Aorta (tissue), 5 donors: ENCODE data around the gene TAOK3. TPM values are rescaled to one million over a fixed set of nuclear protein-coding genes. Genes with fewer than 3 reads are reported as not detected.

ENCODE experiments used
- ATAC-seq: fragments of 200-7000 bp; cut with Tn5 transposase; one replicate; pipeline ENCODE4 v1.9.1; 2022; ENCODE audit warnings: moderate library complexity; ENCODE audit not compliant: low FRiP score
- DNase-seq, 2 donors: peaks; one replicate each; pipeline ENCODE4 v3.0.0-alpha.2; 2020
- H3K27ac ChIP-seq, 2 donors: one replicate each; pipeline ENCODE4 v1.5.1; 2013; ENCODE audit warnings: low read length in 2 of 2, mild to moderate bottlenecking in 2 of 2, moderate library complexity in 2 of 2, control low read depth in 1 of 2, inconsistent platforms in 1 of 2, low read depth in 1 of 2
- H3K27me3 ChIP-seq, 2 donors: one replicate each; pipeline ENCODE4 v1.6.1; 2013; ENCODE audit warnings: control low read depth in 1 of 2, low read length in 1 of 2, mild to moderate bottlenecking in 1 of 2, moderate library complexity in 1 of 2; ENCODE audit not compliant: insufficient read depth in 2 of 2, control insufficient read depth in 1 of 2
- H3K36me3 ChIP-seq, 2 donors: one replicate each; pipeline ENCODE4 v1.6.1; 2013; ENCODE audit warnings: control low read depth in 1 of 2, low read length in 1 of 2, mild to moderate bottlenecking in 1 of 2; ENCODE audit not compliant: insufficient read depth in 2 of 2, control insufficient read depth in 1 of 2
- H3K4me1 ChIP-seq, 2 donors: one replicate each; pipeline ENCODE4 v1.6.1; 2013; ENCODE audit warnings: low read length in 2 of 2, control low read depth in 1 of 2, mild to moderate bottlenecking in 1 of 2, moderate library complexity in 1 of 2; ENCODE audit not compliant: insufficient read depth in 2 of 2, control insufficient read depth in 1 of 2
- H3K4me3 ChIP-seq, 2 donors: one replicate each; pipeline ENCODE4 v1.5.1; 2013; ENCODE audit warnings: low read length in 2 of 2, control low read depth in 1 of 2, mild to moderate bottlenecking in 1 of 2
- H3K9me3 ChIP-seq: one replicate; pipeline ENCODE4 v1.6.1; 2013; ENCODE audit warnings: mild to moderate bottlenecking, low read length; ENCODE audit not compliant: control insufficient read depth
- whole genome bisulfite sequencing, 2 donors: extraction: QIAGEN DNeasy Blood & Tissue Kit; methylation state at CpG; one replicate each; pipeline ENCODE4 v1.1.7; 2013; 5-methylcytosine and 5-hydroxymethylcytosine counted together
- intact Hi-C, 2 donors: fragments of 100-400 bp; cut with DNase I; formaldehyde crosslinking; loops; one replicate each; pipeline versions ENCODE4 v1.14.2 to v1.15.0; 2022
- polyA plus RNA-seq, 2 donors: library from polyadenylated mRNA; stranded (reverse); fragments of 200-250 nt; gene quantifications; one replicate each; pipeline ENCODE4 v1.2.3, GENCODE V29; 2013
- total RNA-seq, 2 donors: library from RNA; stranded (reverse); fragmentation: NEBNext Ultra II Directional; extraction: Animal tissue kit (Norgen Biotek cat#: 25700); gene quantifications; one replicate each; pipeline ENCODE4 v1.2.1, GENCODE V29; 2021
- donor health status: healthy with polysubstance abuse.
- donor health status: Bipolar disorder and iron deficiency.
- donor health status: DM: no; HTN: no; CAD: no.
- donor health status: DM: no; HTN: no; CAD: no.
- donor health status: DM: yes; HTN: yes; CAD: no.

Gene TAOK3
- total and polyA plus RNA-seq, 4 donors, result 14.9 to 45.4 (median 31.0) TPM

GRCh38 chr12:118326991-118327390 lies 45.7 kb downstream of the TAOK3 start:
- Histone ChIP-seq H3K36me3 (no peaks in the 10 kb centered on the region), H3K4me1 (no peaks in the 10 kb centered on the region), H3K4me3 (no peak overlapping the region), H3K27me3 (no peaks in the 10 kb centered on the region), H3K27ac (no peak overlapping the region), H3K9me3 (no peaks in the 10 kb centered on the region)
- no peak for DNase-seq
- ATAC-seq, result no peak
- intact Hi-C loops, result no loop called here

- ATAC-seq (no peak), DNase-seq (no peak)
- intact Hi-C loops, result no loop called here
- Histone ChIP-seq H3K27me3 (no peaks in the 10 kb centered on the region), H3K4me1 (no peaks in the 10 kb centered on the region), H3K4me3 (no peak overlapping the region), H3K27ac (no peak overlapping the region), H3K36me3 (no peaks in the 10 kb centered on the region), H3K9me3 (no peaks in the 10 kb centered on the region)
- 76 to 93% methylated on average over 2 of the region's 2 CpGs for WGBS, 2 donors
Observed at GRCh38 chr12:118325081-118325480, 47.6 kb downstream of the TAOK3 start.

DNA sequence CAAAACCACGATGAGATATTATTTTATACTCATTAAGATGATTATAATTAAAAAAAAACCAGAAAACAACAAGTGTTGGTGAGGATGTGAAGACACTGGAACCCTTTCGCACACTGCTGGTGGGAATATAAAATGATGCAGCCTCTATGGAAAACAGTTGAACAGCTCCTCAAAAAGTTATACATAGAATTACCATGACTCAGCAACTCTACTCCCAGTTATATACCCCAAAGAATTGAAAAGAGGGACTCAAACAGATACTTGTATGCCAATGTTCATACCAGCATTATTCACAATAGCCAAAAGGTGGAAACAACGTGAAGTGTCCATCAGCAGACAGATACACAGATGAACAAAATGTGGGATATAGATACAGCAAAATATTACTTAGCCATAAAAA lies 53.1 kb downstream of the TAOK3 start:
- peaks cover 0 to 3% of the 10 kb centered on the region in 2 donors for H3K36me3 ChIP-seq
- H3K4me1 ChIP-seq, result no peaks in the 10 kb centered on the region
- H3K27me3 ChIP-seq, result no peaks in the 10 kb centered on the region
- no peak for ATAC-seq
- H3K4me3 ChIP-seq, result no peak overlapping the region
- H3K27ac ChIP-seq, result no peak overlapping the region
- intact Hi-C loops, result no loop called here
- H3K9me3 ChIP-seq, result no peaks in the 10 kb centered on the region
- no peak for DNase-seq
- 92 to 93% methylated on average over 3 of the region's 3 CpGs for WGBS, 2 donors

GRCh38 chr12:118318744-118319143 lies 54.0 kb downstream of the TAOK3 start:
- Histone ChIP-seq H3K4me1 (no peaks in the 10 kb centered on the region), H3K36me3 (peaks cover 0 to 3% of the 10 kb centered on the region in 2 donors), H3K27me3 (no peaks in the 10 kb centered on the region), H3K9me3 (no peaks in the 10 kb centered on the region), H3K4me3 (no peak overlapping the region), H3K27ac (no peak overlapping the region)
- 98 to 100% methylated on average over 1 of the region's 1 CpG for WGBS, 2 donors
- intact Hi-C loops, result no loop called here
- no peak for ATAC-seq
- no peak for DNase-seq

DNA sequence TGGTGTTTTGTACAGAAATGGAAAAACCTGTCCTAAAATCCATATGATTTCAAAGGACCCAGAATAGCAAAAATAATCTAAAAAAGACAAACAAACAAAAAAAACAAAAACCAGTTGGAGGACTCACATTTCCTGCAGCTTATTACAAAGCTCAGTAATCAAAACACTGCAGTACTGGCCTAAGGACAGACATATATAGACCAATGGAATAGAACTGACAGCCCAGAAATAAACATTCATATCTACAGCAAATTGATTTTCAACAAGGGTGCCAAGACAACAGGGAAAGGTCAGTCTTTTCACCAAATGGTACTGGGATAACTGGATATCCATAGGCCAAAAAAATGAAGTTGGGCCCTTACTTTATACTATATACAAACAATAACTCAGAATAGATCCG lies 55.0 kb downstream of the TAOK3 start:
- Histone ChIP-seq H3K27me3 (no peaks in the 10 kb centered on the region), H3K9me3 (no peaks in the 10 kb centered on the region), H3K4me3 (no peak overlapping the region), H3K4me1 (no peaks in the 10 kb centered on the region), H3K36me3 (peaks cover 0 to 3% of the 10 kb centered on the region in 2 donors), H3K27ac (no peak overlapping the region)
- intact Hi-C loops, result no loop called here
- 81 to 94% methylated on average over 1 of the region's 1 CpG for WGBS, 2 donors
- ATAC-seq (no peak), DNase-seq (no peak)

DNA sequence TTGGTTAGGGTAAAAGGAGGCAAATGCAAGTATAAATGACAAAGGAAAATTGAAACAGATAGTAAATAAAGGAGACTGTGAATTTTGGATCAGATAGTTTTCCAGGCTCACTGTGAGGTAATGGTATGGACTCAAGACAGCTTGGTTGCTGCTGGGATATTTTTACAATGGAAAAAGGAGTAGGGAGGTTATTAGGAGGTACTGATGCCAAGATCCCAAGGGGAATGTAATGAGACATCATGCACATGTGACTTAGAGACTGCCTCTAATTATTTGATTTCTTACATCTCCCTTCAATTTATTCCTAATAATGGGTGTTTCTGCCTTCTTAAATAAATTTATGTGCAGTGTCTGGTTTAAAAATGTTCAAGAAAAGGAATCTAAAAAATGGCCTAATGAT lies 56.9 kb downstream of the TAOK3 start:
- no peak for DNase-seq
- no peaks in the 10 kb centered on the region for H3K9me3 ChIP-seq
- no peaks in the 10 kb centered on the region for H3K27me3 ChIP-seq
- ATAC-seq, result no peak
- H3K4me1 ChIP-seq, result no peaks in the 10 kb centered on the region
- H3K36me3 ChIP-seq, result peaks cover 0 to 3% of the 10 kb centered on the region in 2 donors
- intact Hi-C loops, result no loop called here
- no peak overlapping the region for H3K27ac ChIP-seq
- no peak overlapping the region for H3K4me3 ChIP-seq

DNA sequence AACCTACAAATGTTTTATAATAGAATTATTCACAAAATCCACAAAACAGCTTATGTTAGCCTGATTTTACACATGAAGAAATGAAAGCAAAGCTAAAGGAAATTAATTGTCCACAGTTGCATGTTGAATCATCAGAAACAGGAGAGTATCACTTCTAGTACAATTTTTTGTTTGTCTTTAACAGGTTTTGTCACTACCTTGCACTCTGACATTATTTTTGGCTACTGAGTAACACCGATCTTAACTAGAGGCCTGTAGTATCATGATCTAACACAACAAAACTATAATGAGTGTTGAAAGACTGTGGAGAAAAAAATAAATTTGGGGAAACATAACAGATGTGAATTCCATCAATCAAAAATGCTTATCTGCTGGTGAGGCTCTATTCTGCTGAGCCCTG lies 60.1 kb downstream of the TAOK3 start:
- WGBS, 2 donors, result 49 to 64% methylated on average over 1 of the region's 1 CpG
- ATAC-seq, result no peak
- H3K27me3 ChIP-seq, result no peaks in the 10 kb centered on the region
- H3K27ac ChIP-seq, result no peak overlapping the region
- no peak for DNase-seq
- H3K36me3 ChIP-seq, result no peaks in the 10 kb centered on the region
- H3K4me3 ChIP-seq, result no peak overlapping the region
- H3K4me1 ChIP-seq, result no peaks in the 10 kb centered on the region
- no peaks in the 10 kb centered on the region for H3K9me3 ChIP-seq
- intact Hi-C loops, result no loop called here

DNA sequence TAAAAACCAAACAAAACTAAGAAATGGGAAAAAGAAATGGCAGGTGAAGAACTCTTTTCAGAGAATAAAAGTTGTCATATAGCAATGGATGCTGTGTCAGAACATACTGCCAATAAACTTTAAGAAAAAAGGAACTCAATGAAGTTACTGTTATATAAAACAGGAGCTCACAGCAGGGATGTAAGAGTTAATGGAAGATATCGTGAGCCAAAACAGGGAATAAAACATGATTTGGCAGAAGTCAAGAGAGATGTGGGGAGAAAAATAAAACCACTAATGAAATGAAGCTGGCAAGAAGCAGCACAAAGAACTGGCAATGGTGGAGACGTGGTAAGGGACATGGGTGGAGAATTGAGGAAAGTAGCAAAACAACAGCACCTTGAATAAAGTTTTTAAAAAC lies 61.0 kb downstream of the TAOK3 start:
- no peaks in the 10 kb centered on the region for H3K4me1 ChIP-seq
- H3K4me3 ChIP-seq, result no peak overlapping the region
- ATAC-seq (no peak), DNase-seq (no peak)
- 11 to 37% methylated on average over 2 of the region's 2 CpGs for WGBS, 2 donors
- intact Hi-C loops, result no loop called here
- no peaks in the 10 kb centered on the region for H3K36me3 ChIP-seq
- H3K27ac ChIP-seq, result no peak overlapping the region
- no peaks in the 10 kb centered on the region for H3K9me3 ChIP-seq
- no peaks in the 10 kb centered on the region for H3K27me3 ChIP-seq

GRCh38 chr12:118310320-118310719 lies 62.4 kb downstream of the TAOK3 start:
- no peaks in the 10 kb centered on the region for H3K36me3 ChIP-seq
- H3K4me3 ChIP-seq, result no peak overlapping the region
- no peak for DNase-seq
- no peak for ATAC-seq
- no peaks in the 10 kb centered on the region for H3K4me1 ChIP-seq
- H3K27ac ChIP-seq, result no peak overlapping the region
- no peaks in the 10 kb centered on the region for H3K9me3 ChIP-seq
- intact Hi-C loops, result no loop called here
- H3K27me3 ChIP-seq, result no peaks in the 10 kb centered on the region
